GM18498 (cell line): ENCODE data around the gene SEZ6.

Experiments
- ATAC-seq: cut with Tn5 transposase; IDR thresholded peaks from one replicate; pipeline ENCODE4 v1.9.1; 2021; ENCODE audit warnings: mild to moderate bottlenecking, moderate library complexity; ENCODE audit not compliant: unreplicated experiment

The SEZ6 gene

DNA sequence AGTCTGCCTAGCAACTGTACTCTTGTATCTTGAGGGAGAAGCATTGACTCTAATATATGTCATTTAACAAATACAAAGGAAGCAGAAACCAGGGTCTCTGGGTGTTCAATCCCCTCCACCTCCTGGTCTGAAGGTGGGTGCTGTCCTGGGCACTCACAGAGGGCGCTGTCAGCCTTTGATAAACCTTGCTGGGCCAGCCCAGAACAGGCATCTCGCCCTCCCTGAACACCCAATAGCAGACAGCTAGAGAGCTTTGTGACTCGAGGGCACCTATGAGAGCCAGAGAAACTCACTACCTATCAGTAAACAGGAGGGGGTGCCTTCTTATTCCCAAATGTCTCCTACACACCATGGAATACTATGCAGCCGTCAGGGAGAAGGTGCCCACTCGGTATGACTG is 30.8 kb upstream of the SEZ6 start:
- no peak for ATAC-seq

DNA sequence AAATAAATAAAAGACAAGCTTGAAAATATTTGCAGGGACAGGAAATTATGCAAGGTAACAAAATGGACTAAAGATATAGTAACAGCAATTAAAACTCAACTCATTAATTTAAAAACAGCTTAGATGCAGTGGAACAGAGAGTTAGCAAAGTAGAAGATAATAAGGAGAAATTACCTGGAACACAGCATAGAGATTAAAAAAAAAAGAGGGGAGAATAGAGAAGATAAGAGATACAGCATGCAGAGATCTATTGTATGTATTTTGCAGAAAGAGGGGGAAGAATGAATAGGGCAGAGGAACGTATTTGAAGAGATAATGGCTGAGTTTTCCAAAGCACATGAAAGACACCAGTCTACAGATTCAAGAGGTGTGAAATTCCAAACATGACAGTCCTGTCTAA is 28.7 kb upstream of the SEZ6 start:
- ATAC-seq, result no peak

DNA sequence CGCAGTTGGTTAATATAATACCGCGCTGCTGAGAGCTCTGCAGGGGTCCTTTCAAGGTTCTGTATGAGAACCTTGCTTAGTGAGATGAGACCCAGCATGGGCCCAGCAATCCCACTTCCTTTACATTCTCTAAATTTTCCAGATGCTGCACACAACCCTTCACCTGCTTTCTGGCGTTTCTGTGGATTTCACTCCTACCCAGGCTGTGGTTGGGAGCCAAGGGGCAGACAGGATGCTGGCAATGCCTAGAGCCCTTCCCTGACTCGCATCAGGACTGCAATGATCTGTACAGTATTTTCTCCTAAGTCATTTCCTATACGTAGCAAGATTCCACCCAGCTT is 27.0 kb upstream of the SEZ6 start:
- ATAC-seq, result no peak

DNA sequence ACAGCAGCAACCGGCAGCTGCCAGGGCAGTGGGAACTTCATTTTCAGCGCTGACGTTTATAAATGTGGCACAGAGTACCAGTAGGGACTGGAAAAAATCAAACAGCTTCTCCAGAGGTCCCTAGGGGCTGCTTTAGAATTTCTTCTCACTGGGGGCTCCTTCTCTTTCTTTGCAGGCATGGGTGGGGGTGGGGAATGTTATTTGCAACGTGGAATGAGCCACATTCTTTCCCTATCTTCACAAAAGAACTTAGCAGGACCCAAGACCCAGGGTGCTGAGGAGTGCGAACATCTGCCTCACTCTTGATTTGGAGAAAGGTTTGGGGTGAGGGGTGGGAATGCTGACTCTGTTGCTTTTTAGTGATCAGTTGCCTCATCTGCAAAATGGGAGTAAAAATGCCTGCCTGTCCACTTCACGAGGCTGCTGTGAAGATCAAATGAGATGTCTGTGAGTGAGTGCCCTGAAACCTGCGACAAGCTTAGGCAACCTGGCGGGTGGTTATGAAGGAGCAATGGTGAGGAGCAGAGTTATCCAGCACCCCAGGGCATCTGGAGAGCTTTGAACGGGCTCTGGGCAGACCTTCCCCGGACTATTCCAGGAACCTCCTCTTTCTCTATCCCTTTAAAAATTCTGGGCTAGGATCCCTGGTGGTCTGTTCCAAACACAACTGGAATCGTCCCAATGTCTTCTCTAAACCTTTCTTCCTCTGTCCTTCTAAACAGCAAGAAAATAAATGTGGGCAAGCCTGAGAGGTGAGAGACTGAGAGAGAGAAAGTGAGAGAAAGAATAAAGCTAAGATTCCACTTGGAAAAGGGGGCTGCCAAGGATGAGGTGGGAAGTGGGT is 26.4 kb upstream of the SEZ6 start:
- no peak for ATAC-seq

DNA sequence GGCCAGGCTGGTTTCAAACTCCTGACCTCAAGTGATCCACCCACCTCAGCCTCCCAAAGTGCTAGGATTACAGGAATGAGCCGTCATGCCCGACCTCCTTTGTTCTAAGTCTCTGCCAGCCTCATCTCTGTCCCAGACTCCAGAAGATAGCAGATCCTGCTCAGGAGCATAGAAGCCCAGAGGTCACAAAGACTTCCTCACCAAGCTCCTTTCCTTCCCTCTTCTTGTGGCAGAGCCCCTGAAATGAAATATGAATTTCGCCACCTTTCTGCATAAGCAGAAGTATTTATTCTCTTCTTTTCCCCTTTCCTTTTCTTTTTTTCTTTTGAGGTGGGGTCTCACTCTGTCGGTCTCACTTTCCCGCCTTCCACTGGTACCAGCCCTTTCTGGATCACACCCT is 25.7 kb upstream of the SEZ6 start:
- ATAC-seq, result no peak

DNA sequence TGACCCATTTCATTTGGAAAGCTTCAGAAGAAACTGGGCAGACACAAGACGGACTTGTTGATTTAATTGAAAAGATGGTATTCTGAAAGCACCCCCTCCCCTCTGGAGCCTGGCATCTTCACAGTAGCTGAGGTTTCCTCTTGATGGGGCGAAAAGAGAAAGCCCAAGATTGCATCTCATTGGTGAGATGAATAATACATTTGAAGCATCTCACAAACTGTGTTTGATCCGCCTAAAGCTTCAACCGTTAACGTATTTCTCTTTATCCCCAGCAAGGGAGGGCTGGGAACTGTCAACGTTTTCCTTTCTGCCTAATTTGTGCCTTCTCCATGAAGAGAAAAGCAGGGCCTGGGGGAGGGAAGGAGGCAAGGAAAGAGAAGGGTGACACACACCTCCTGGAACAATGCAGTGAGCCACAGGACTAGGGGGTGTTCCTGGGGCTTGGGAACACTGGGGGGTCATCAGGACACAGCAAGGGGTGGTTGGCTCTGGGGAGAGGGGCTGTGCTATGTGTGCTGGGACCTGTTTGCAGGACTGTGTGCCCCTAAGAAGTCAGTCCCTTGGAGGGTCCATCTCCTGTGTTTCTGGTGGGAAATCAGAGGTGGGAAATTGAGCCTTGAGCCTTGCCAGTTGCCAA is 18.6 kb upstream of the SEZ6 start:
- ATAC-seq, result no peak

DNA sequence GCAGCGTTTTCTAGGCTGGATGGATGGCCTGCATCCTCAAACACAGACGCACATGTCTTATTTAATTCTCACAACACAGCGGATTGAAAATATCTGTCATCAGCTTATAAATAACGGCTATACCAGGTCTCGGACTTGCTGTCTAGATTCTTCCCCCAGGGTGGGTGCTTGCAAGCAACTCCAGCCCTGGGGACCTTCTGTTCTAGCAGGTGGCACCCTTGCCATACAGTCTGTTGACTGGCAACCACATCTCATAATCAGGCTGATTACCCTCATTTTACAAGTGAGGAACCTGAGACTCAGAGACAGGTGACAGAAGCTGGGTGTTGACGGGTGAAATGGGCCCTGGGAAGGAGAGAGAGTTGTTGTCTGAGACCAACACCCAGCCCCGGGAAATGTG is 16.2 kb upstream of the SEZ6 start:
- ATAC-seq, result no peak

DNA sequence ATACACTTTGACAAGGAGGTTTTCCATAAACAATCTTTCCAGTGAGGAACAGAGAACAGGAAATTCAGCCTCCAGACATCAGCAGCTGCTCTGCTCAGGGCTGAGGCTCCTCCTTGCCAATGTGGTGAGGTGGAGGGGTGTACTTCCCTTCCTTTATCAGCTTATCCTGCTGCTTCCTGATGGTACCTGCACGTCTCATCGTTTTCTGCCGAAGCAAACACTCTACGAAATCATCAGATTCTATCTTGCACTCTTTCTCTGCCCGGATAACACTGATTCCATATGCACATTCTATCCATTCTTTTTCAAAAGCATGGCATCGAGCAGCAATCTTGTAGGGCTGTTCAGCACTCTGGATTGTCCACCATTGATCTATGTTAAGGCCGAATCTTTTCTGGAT is 15.4 kb upstream of the SEZ6 start:
- no peak for ATAC-seq

DNA sequence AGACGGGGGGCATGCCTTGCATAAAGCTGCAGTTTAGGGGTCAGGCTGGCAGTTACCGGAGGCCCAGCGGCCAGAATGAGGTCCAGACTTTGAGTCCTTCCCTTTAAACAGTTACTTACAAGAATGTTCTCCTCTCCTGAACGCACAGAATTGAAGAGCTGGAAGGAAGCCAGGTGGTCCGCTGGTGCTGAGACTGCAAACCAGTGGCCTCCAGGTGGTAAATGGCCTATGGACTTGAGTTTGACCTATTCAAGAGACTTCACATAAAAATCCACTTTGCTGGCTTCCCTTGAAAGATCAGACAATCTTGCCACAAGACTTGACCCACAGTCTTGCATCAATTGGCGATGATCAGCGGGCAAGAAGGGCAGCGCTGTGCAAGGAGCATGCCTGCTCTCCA is 14.7 kb upstream of the SEZ6 start:
- no peak for ATAC-seq

DNA sequence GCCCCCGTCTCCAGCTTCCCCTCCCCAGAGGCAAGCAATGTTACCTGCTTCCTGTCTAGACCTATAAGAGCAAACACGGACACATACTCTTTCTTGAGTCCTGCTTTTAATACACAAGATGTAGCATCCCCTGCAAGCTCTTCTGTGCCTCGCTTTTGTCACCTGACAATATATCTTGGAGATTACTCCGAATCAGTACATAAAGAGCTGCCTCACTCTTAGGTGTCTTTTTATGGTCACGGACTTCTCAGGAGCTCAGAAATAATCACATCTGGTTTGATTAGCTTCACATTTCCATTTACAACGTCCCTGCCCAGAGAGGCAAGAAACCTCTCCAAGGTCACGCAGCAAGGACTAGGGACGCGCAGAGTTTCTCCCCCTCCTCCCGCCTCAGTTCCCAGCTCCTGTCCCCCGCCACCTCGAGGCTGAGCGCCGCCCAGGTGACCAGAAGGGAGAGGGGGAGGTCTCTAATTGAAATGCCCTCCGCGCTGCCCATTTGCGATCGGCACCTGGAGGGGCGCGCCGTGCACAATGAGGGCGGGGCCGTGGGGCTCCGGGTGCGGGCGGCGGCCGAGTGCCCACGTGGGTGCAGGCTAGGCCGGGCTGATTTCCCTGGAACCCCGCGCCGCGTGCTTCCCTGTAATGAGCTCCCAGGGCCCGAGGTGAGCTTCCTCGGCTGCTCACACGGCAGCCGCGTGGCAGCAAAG is 13.8 kb upstream of the SEZ6 start:
- no peak for ATAC-seq

DNA sequence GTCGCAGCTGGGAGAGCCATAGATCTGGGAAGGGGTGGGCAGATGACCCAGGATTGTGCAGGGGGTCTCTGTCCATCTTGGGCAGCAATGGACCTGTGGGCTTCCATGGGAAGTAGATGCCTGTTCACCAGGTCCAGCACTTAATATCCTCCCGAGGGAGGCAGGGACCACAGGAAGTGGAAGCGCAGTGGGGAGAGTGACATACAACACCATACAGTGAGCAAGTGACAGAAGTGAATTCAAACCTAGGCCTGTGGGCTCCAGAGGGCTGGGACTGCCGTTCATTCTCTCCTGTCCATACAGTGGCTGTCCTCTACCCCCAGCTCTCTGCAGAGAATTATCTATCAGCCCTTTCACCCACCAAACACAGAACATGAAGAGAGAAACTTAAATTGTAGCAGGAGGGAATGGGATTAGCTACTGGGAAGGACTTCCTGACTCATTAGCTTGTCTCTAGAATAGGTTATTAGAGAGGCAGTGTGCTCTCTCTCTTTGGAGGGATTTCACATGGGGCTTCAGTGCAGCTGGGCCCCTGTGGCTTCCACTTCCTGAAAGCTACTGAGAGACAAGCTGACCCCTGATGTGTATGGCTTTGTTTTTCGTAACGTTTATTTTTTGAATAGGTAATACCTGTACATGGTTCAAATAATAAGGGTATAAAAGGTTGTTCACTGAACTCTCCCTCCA is 13.1 kb upstream of the SEZ6 start:
- ATAC-seq, result no peak

DNA sequence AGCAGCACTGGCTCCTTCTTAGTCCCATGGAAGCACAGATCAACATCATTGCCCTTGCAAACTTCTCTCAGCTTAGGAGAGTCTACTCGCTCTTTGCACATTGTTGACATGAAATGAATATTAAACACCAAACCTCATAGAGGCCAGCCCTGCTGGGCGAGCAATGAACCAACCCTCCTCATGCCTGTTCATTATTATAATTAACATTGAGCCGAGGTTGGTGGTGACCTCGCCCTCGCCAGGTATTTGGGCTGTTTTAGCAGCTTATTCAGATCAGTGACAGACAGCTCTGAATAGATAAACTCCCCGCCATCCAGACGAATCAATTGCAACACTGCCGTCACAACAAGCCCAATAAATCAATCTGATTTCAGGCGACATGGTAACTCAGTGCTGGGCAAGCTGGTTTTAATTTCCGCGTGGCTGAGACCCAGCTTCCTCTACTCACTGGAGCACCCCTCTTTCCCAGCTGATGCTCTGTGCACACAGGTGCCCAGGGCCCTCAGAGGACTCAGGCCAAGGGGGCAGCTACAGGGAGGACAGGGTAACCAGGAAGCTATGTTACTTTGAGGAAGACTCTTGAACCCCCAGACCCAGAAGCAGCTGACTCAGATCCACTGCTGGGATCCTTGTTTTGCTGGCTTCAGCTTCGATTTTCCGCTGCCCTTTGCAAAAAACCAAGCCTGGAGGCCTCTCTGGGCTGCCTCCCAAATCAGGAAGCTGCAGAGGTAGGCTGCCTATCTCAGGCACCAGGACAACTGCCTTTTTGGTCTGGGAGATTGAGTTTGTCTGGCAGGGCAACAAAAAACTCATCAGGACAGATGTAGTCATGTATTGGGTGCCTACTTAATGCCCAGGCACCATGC is 10.7 kb upstream of the SEZ6 start:
- no peak for ATAC-seq

DNA sequence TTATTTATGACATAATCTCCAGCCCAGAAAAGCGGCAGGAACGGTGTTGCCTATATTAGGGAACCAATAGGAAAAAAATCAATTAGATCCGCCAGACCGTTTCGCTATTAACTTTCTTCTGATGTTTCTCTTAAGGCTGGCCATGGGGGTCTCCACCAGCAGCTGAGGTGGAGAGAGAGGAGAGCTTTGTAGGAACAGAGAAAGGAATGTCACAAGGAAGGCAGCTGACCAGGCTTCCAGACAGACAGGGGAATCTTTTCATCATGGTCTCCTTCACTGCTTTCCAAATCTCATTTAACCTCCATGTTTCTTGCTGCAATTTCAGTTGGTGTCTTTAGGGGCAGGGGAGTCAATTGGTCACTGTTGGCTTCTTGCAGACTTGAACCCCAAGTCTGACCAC is 8.9 kb upstream of the SEZ6 start:
- ATAC-seq, result no peak

DNA sequence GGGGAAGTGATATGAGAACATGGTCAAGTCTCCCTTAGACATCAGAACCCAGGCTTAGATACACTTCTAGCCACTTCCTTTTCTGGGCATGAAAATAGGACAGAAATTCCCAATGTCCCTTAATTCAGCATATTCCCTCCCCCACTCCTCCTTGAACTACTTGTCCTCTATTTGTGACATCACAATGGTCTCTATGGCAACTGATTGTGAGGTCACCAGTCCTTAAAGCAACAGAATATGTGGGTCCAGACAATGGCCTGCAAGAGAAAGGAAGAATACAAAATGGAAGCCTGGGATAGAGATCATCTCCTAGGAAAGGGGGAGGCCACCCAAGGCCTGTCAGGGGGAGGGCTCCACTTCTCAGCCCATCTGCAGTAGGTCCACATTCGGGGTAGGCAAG is 6.7 kb upstream of the SEZ6 start:
- no peak for ATAC-seq

DNA sequence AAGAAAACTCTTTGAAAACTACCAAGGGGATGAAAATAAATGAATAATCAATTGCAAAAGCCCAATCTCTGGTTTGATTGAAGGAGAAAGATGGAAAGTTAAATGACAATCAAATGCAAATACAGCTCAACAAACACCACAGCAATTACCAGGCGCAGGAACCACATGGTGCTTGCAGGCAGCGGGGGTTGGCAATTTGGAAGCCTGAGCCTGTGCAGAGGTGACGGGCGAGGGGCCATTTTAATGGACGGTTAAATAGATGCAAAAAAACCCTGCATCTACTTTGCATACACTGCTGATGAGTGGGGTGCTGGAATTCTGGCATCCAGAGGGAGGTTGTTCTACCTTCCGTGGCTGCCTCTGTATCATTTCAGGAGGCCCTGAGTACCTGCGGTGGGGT is 4.8 kb upstream of the SEZ6 start:
- no peak for ATAC-seq

DNA sequence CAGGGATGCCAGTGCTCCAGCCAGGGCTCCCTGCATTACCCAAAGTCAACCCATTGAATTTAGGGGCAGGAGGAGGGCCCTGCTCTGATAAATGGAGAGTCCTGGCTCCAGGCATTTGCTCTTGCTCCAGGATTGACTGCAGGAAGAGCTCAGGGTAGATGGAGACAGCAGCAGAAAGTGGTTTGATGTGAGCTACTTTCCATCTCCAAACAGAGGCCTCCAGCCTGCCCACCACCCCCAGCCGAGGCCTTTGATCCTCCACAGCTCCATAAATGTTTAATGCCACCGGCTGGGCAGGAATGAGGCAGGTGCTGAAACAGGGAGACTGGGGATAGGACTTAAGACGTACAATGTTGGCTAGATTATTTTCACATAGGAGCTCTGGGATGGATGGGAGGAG is 4.3 kb upstream of the SEZ6 start:
- ATAC-seq, result no peak

DNA sequence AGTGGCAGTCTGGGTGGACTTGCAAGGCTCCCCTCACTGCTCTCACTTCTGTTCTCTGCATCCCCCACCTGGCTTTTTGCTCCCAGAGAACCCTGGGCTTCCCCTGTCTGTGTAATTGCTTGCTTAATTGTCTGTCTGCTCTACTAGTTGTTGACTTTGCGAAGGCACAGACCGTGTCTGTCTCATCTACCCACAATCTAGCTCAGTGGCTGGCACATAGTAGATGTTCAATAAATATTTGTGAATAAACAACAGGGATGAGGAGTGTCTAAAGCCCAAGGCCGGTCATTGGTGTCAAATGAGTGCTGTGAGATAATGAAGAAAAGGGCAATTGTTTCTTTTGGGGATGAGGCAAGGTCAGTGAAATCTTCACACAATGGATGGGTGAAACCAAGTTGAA is 2.8 kb upstream of the SEZ6 start:
- ATAC-seq, result no peak

DNA sequence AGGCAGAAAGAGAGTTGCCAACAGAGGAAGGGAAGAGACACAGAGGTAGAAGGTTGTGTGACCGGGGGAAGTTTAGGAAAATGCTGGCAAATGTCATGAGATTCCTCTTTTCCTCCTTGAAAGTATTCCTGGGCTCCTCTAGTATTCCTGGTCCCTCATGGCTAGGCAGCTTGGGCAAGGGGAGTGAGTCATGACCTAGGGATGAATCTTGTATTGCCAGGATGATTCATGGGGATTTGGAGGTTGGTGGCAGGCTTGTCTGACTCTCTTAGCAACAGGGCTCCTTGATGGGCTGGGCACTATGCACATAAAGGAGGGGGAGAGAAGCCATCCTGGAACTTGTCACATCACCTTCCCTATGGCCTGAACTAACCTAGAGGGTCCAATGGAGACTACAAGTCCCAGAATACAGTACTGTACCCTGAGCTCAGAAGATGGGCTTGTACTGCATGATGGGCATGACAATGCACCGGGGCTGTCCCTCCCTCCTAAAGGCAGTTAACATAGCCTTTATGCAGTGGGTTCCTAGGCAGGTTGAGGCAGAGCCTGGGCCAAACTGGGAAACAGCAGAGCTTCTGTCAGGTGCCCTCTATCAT is 2.1 kb upstream of the SEZ6 start:
- ATAC-seq, result no peak

DNA sequence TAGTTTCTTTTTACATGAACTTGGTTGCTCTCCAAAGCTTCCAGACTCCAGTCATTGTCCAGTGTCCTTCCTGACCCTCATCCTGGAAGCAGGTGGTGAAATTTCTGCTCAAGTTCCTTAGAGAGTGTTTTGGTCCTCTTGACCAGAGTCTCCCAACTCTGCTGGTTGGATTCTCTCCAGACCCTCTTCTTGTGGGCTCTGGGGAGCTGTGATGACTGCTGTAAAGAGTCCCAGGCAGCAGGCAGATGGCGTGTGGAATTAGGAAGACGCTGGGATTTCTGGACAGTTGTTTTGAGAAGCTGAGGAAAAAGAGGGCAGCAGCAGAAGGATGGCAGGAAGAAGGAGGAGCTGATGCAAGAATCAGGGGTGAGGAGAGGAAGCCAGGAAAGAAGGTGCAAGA is 1.6 kb upstream of the SEZ6 start:
- no peak for ATAC-seq

DNA sequence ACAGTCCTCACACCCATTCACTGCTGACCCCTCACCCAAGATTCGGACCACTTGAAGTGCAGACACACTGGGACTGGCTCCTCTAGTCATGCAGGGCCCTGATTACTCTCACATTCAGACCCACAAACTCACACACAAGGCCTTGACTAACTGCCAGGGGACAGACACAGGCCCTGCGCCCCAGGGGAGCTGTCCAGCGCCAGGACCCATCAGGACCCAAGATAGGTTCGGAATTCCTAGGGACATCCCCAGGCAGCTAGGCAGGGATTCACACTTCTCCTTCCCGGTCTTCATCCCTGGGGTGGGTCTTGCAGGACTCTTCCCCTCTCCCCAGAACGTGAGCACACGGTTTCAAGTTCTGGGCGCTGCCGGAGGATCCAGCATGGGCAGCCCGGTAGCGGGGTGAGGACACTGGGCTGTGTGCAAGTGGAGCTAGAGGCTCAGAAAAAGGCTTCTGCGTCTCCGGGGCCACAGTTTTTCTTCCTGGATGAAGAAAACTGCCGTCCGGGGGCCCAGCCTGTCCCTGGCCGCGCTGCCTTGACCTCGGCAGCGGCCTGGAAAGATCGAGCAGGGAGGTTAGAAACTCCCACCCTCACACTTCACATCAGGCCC is 1.6 kb downstream of the SEZ6 start:
- ATAC-seq, result no peak
